GM12891 (cell line): Measurements from ENCODE around the gene UBAC1.

Source experiments
- DNase-seq: peaks from one replicate; pipeline ENCODE4 v3.0.0; 2011; ENCODE audit warnings: low spot score; ENCODE audit not compliant: insufficient read length
- FAIRE-seq: peaks from 2 replicates; lab custom pipeline; 2011; peaks lifted over from hg19 to GRCh38; lab: Jason Lieb, UNC
- PAX5 ChIP-seq: IDR thresholded peaks from 2 replicates; pipeline ENCODE4 v1.6.1; 2011; ENCODE audit warnings: low read length, moderate library complexity, mild to moderate bottlenecking; ENCODE audit not compliant: insufficient read depth, severe bottlenecking
- POLR2A ChIP-seq: IDR thresholded peaks from 2 replicates; pipeline ENCODE4 v1.6.1; 2011; ENCODE audit warnings: low read depth, low read length, control low read depth
- POLR2AphosphoS5 ChIP-seq: IDR thresholded peaks from 2 replicates; pipeline ENCODE4 v1.6.1; 2011; ENCODE audit warnings: low read depth, low read length, control low read depth
- POU2F2 ChIP-seq: IDR thresholded peaks from 2 replicates; pipeline ENCODE4 v1.6.1; 2011; ENCODE audit warnings: low read depth, mild to moderate bottlenecking, control low read depth, low read length, moderate library complexity
- SPI1 ChIP-seq: IDR thresholded peaks from 2 replicates; pipeline ENCODE4 v1.6.1; 2011; ENCODE audit warnings: low read depth, low read length, control low read depth
- TAF1 ChIP-seq: IDR thresholded peaks from 2 replicates; pipeline ENCODE4 v1.6.1; 2011; ENCODE audit warnings: low read depth, low read length, control low read depth

UBAC1 gene

DNA sequence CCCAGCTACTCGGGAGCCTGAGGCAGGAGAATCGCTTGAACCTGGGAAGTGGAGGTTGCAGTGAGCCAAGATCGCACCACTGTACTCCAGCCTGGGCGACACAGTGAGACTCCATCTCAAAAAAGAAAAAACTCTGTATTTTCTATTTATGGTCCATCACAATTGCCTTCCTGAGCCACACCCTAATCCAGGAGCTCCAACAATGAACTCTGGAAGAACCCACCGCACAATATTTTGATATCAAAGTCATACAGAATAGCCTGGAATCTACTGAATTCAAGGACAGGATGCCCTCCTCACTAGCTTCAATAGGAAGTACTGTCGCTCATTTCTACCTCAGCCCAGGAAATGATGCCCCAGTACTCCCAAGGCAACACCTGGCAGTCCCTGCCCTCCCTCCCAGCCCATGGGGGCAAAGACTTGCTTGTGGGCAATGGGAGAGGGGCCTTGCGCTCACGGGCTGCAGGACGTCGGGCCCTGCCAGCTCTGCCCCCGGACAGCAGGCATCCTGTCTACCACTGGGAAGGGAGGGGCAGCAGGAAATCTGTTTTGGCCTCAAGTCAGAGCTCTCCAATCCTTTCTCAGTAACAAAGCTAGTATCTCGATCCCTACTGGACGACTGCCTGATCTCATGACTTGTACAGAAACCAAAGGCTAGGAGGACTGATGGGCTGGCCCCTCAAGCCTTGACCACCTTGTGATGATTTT lies 19.7 kb downstream of the UBAC1 start:
- DNase-seq: no peak
- TF ChIP-seq POLR2AphosphoS5: no peak
- TF ChIP-seq POLR2A: no peak
- TF ChIP-seq TAF1: no peak
- TF ChIP-seq POU2F2: no peak
- no peak for TF ChIP-seq SPI1
- no peak for FAIRE-seq

DNA sequence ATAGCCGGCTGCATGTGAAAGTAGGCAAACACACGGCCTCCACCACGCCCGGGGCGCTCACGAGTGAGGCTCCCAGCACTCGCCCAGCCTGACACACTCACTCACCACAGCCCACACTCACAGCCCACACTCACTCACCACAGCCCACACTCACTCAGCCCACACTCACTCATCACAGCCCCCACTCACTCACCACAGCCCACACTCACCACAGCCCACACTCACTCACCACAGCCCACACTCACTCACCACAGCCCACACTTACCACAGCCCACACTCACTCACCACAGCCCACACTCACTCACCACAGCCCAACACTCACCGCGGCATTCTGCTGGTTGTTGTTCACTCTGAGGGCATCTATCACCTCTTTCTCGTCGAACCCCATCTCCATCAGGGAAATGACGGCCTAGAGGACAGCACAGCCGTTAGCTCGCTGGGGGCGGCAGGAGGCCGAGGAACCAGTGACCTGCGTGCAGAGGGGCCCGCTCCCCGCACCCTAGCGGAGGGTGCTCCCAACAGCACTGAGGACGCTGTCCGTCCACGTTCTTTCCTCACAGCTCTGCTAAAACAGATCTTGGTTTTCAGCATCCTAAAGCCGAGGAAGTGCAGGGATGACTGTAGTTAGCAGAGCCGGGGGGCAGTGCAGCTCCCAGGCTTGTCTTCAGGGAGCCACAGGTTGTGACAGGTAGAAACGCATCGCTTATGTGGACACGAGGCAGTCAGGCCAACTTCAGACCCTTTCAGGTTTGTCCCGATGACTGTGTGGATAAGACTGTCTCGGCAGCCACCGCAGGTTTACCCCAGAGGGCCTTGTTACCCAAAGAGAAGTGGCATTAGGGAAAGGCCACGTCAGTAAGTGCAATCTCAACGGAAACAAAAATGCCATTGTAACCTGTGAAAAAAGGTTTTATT lies 21.6 kb downstream of the UBAC1 start:
- DNase-seq (no peak), FAIRE-seq (peak; percentile 60)
- TF ChIP-seq POLR2AphosphoS5 (no peak), POU2F2 (peak; percentile 99), PAX5 (no peak), SPI1 (no peak), TAF1 (no peak), POLR2A (no peak)

DNA sequence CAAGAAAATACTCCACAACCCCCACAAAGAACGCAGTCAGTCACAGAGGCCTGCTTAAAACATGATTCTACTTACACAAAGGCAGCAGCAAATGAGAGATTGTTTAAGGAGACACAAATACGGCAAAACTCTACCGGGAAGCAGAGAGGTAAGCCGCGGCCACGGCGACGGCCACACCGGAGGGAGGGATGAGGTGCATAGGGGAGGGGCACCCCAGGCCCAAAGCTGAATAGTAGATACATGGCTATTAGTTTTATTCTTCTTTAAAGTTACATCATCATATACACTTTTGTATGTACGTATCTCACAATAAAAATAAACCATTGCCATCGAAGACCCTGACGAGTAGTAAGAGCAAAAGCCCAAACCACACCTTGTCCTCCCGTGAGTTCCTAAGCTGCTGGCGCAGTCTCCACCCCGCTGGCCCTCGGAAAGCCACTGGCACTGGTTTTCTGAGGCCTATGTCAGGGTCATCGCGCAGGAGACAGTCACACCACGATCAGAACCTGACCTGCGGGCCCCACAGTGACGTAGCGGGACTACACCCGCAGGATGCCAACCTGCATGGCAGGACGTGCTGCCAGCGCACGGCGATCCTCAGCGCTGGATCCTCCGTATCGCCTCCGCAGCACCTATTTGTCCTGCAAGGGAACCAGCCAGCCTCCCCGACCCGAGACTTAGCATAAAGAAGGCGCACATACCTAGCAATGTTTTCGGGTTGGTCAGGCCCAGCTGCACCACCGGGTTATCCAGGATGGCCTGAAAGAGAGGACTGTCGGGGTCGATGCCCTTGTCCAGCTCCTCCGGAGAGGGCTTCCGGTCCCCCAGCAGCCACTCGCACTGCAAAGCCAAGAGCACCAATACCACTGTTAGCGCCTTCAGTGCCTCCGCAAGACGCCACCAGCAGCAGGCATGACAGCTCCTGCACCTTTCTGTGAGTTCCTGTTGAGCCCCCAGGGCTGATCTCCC lies 23.4 kb downstream of the UBAC1 start:
- FAIRE-seq: no peak
- no peak for TF ChIP-seq POLR2A
- TF ChIP-seq PAX5: no peak
- TF ChIP-seq POLR2AphosphoS5: no peak
- TF ChIP-seq TAF1: no peak
- DNase-seq: no peak

DNA sequence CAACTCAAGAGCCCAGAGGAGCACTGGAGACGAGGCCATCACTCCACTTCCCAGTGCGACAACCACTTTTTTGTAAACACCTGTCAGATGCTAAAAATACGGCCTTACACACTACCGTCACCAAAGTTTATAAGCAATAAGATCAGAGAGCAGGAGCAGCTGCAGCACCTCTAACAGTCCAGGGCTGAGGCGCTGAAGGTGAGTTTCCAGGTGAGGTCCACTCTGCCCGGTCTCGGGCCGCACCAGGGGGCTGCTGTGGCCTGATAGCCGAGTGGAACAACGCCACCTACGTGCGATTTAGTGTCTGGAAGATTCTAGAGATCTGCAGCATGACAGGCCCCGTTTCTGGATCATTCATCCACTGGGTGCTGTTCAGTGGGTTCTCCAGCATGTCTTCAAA lies 28.1 kb downstream of the UBAC1 start:
- TF ChIP-seq POLR2A: no peak
- no peak for TF ChIP-seq SPI1
- no peak for TF ChIP-seq POU2F2
- TF ChIP-seq POLR2AphosphoS5: no peak
- no peak for TF ChIP-seq PAX5
- no peak for TF ChIP-seq TAF1
- DNase-seq (no peak), FAIRE-seq (no peak)

DNA sequence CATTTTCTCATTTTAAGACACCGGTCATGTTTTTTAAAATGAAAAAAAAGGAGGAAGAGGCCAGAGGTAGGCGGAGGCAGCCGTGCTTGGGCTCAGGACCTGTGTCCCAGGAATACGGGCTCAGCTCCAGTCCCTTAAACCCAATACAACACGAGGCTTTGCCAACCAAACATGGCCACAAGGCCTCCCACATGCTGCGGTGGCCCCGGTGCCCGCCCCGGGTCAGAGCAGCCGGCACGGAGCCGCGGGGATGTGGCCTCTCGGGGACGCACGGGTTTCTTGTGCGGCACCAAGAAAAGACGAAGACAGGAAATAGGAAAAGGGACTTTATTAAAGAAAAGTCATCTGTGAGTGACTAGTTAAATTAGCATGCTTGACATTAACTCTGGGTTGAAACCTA lies 28.5 kb downstream of the UBAC1 start:
- no peak for DNase-seq
- FAIRE-seq: no peak
- TF ChIP-seq POLR2A: no peak
- TF ChIP-seq POLR2AphosphoS5: no peak
- no peak for TF ChIP-seq POU2F2
- TF ChIP-seq PAX5: no peak
- no peak for TF ChIP-seq SPI1
- no peak for TF ChIP-seq TAF1

DNA sequence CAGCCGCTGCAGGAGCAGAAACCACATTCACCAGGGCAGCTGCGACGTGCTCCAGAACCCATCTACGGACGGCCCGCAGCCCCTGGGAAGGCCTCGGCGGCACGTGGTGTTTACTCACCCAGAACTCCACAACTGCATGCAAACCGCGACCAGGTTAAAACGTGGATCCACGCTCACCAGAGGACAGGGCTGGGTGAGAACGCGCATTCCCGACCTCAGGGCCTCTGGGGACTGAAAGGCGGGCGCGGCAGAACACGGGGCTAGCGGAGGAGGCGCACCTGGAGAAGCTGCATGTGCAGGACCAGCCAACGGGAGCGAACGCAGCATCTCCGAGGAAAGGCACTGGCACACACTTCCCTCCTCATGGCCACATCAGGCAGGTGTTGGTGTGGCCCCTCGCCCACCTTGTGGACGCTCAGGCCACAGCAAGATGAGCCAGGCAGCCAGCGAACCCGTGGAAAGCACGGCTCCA lies 29.8 kb downstream of the UBAC1 start:
- no peak for DNase-seq
- no peak for FAIRE-seq
- no peak for TF ChIP-seq POLR2AphosphoS5
- no peak for TF ChIP-seq PAX5
- no peak for TF ChIP-seq POU2F2
- no peak for TF ChIP-seq POLR2A
- no peak for TF ChIP-seq SPI1
- no peak for TF ChIP-seq TAF1

DNA sequence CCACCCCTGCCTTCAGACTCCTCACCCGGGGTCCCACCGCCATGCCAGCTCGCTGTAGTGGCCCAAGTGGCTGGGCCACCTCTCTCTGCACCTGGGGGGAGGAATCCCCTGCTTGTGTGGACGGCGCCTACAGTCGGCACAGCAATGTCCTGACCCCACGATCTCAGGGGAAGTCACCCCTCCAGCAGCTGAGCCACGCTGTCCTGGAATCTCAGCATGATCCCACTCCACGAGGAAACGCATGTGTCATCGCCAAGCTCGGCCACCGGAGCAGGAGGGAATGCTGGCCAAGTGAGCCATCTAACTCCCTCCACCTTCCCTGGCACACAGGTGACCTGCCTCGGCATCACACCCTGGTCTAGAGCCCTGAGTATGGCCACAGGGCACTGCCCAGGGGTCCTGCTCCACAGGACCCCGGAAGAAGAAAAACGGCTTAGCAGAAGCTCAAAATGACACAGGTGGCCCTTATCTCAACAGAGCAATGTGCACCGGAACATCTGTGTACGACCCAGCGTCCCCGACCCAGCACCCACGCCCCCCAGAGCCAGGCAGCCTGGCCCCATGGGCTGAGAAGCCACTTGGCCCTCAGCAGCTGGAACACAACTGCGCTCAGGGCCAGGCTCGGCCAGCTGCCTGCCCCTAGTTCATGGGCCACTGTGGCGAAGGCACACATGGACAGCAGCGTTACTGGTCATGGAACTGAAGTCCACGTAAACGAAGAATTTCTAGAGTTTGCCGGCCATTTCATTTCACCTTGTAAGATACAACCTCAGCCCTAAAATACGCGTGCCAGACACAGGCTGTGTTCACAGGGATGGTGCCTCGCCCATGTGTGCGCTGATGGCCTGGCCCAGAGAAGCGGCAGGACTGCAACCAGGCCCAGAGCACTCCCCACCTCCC lies 30.5 kb downstream of the UBAC1 start:
- DNase-seq (no peak), FAIRE-seq (no peak)
- TF ChIP-seq POU2F2: no peak
- TF ChIP-seq SPI1: no peak

DNA sequence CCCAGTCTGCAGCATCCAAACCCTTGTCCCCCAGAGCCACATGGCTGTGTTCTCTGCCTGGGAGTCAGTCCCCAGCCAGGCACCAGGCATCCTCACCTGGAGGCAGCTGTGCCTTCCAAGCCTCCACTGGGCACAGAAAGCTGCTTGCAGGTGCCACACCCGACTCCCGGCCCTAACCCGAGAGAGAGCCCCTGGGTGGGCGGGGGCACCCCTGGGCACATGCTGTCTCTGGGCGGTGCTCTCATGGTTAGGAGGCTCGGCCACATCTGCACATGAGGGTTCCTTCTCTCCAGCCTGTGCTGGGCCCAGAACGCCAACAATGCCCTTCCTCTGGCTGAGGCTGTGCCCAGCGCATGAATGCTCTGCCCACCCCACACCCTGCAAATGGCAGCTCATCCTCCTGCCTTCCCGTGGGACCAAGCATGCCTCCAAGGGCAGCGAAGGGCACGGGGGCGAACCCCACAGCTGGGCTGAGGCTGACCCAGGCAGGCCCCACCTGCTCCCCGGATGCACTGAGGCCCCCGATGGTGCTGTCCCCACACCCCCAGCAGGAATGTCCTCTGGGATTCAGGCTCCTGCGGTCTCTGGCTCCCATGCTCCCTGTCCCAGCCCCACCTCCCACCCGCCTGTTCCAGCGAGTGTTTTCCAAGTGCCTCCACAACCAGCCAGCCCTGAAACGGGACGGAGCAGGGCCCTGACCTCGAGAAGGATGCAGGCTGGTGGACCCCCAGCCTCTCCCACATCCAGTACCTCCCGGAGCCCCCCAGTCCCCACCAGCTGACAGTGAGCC lies 31.3 kb downstream of the UBAC1 start:
- TF ChIP-seq SPI1 (no peak), POLR2A (no peak), TAF1 (no peak), POLR2AphosphoS5 (no peak), POU2F2 (no peak), PAX5 (no peak)
- no peak for DNase-seq
- no peak for FAIRE-seq
